ENCODE results near the gene CARD14. TPM values are rescaled to one million over a fixed set of nuclear protein-coding genes. Genes with fewer than 3 reads are reported as not detected.

Gene CARD14
- total and polyA plus RNA-seq, 2 of the 13 experiments (the other 11 are each of a cell fraction or from before 2014, with no cell fraction given), result 0.11 TPM; not detected in 1

GRCh38 chr17:80126449-80126715, 43.4 kb upstream of the CARD14 start:
- Histone ChIP-seq H2AFZ (ENCODE audit: low read length) (no peak overlapping the region), H3K27ac (ENCODE audit: extremely low read length, insufficient read depth, low read length) (no peak overlapping the region), H3K79me2 (ENCODE audit: insufficient read depth, low read length) (no peaks in the 10 kb centered on the region), H3K9ac (ENCODE audit: insufficient read depth, low read depth, low read length) (no peak overlapping the region), H3K27me3 (ENCODE audit: control insufficient read depth in 1 of 2, insufficient read depth in 2 of 2, low read length in 2 of 2) (no peaks in the 10 kb centered on the region; a peak in 2 of 5 replicates), H3K4me2 (ENCODE audit: low read depth, low read length) (no peak overlapping the region), H3K4me3 (replicated peaks in 1 of 3; ENCODE audit: insufficient read depth in 1 of 3, low read depth in 2 of 3, low read length in 3 of 3) (no peak overlapping the region), H3K36me3 (replicated peaks in 1 of 2; ENCODE audit: control insufficient read depth in 1 of 2, insufficient read depth in 2 of 2, low read length in 2 of 2) (no peaks in the 10 kb centered on the region), H4K20me1 (ENCODE audit: insufficient read depth, low read length) (no peaks in the 10 kb centered on the region), H3K9me3 (ENCODE audit: low read length) (no peaks in the 10 kb centered on the region), H3K4me1 (ENCODE audit: insufficient read depth, low read length) (peaks cover 34% of the 10 kb centered on the region)
- WGBS (ENCODE audit: low lambda C conversion rate), result 48% methylated on average over 3 of the region's 3 CpGs
- DNase-seq (ENCODE audit: low spot score) (no peak), ATAC-seq (no peak), FAIRE-seq (no peak)
- intact Hi-C loops (cut with micrococcal nuclease; ENCODE audit: unreplicated experiment) (no loop called here), in situ Hi-C loops (cut with HindIII; ENCODE audit: extremely low pct_ligation_motif_present, low pct_unique_long_range_greater_than_20kb) (no loop called here)
- CTCF ChIA-PET (ENCODE audit: low intra/inter-chr PET ratio, low total read pairs), result no interaction called here
- TF ChIP-seq NFKB2 (CRISPR knock-in tag; IDR thresholded peaks at IDR 0.05; ENCODE audit: borderline replicate concordance) (no peak), NFRKB (IDR thresholded peaks at IDR 0.05) (no peak), ATF2 (CRISPR knock-in tag; IDR thresholded peaks at IDR 0.05) (no peak), KMT2A (CRISPR knock-in tag; IDR thresholded peaks at IDR 0.05) (no peak), ZHX1 (CRISPR knock-in tag; IDR thresholded peaks at IDR 0.05; ENCODE audit: low read depth) (no peak), ZMYM3 (CRISPR knock-in tag; IDR thresholded peaks at IDR 0.05) (no peak), NFATC3 (CRISPR knock-in tag; IDR thresholded peaks at IDR 0.05) (no peak), ELF4 (CRISPR knock-in tag; IDR thresholded peaks at IDR 0.05; ENCODE audit: borderline replicate concordance) (no peak), ZFP37 (CRISPR knock-in tag; IDR thresholded peaks at IDR 0.05; ENCODE audit: borderline replicate concordance) (no peak), ISL2 (CRISPR knock-in tag; IDR thresholded peaks at IDR 0.05) (no peak)
- TF ChIP-seq, protein P1, sequence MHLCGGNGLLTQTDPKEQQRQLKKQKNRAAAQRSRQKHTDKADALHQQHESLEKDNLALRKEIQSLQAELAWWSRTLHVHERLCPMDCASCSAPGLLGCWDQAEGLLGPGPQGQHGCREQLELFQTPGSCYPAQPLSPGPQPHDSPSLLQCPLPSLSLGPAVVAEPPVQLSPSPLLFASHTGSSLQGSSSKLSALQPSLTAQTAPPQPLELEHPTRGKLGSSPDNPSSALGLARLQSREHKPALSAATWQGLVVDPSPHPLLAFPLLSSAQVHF (CRISPR knock-in tag; IDR thresholded peaks at IDR 0.05), result no peak
- TF ChIP-seq, protein P2, sequence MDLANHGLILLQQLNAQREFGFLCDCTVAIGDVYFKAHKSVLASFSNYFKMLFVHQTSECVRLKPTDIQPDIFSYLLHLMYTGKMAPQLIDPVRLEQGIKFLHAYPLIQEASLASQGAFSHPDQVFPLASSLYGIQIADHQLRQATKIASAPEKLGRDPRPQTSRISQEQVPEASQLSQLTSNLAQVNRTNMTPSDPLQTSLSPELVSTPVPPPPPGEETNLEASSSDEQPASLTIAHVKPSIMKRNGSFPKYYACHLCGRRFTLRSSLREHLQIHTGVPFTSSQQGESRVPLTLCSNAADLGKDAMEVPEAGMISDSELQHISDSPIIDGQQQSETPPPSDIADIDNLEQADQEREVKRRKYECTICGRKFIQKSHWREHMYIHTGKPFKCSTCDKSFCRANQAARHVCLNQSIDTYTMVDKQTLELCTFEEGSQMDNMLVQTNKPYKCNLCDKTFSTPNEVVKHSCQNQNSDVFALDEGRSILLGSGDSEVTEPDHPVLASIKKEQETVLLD (CRISPR knock-in tag; IDR thresholded peaks at IDR 0.05; ENCODE audit: low read depth), result no peak
- BruUV-seq (replicated peaks), result no TSS peak
- POLR2A ChIA-PET, result no interaction called here
